ENCODE measurements around the gene C5. TPM values are rescaled to one million over a fixed set of nuclear protein-coding genes. Genes with fewer than 3 reads are reported as not detected.

The C5 gene
- total RNA-seq, 4 donors from 2014 or later = 5.2 to 7.2 (median 6.2) TPM

GRCh38 chr9:120913647-120914264, 136.3 kb downstream of the C5 start:
- TF ChIP-seq CTCF (IDR thresholded peaks at IDR 0.05) = no peak
- no peak for ATAC-seq (ENCODE audit: low FRiP score)
- DNase-seq (ENCODE audit: low spot score) = no peak

GRCh38 chr9:120912958-120913646, 137.0 kb downstream of the C5 start:
- DNase-seq (ENCODE audit: low spot score) (no peak), ATAC-seq (ENCODE audit: low FRiP score) (no peak)
- no peak for TF ChIP-seq CTCF (IDR thresholded peaks at IDR 0.05)

GRCh38 chr9:120911295-120911837, 138.7 kb downstream of the C5 start:
- no peak for TF ChIP-seq CTCF (IDR thresholded peaks at IDR 0.05)
- no peak for ATAC-seq (ENCODE audit: low FRiP score)
- no peak for DNase-seq (ENCODE audit: low spot score)

GRCh38 chr9:120910643-120911042, 139.4 kb downstream of the C5 start:
- no peak for TF ChIP-seq CTCF (IDR thresholded peaks at IDR 0.05)
- DNase-seq (ENCODE audit: low spot score) (no peak), ATAC-seq (ENCODE audit: low FRiP score) (no peak)

GRCh38 chr9:120909904-120910303, 140.2 kb downstream of the C5 start:
- ATAC-seq (ENCODE audit: low FRiP score) (no peak), DNase-seq (ENCODE audit: low spot score) (no peak)
- no peak for TF ChIP-seq CTCF (IDR thresholded peaks at IDR 0.05)

- ATAC-seq (ENCODE audit: low FRiP score) = no peak
- DNase-seq (ENCODE audit: low spot score) = no peak
- no peak for TF ChIP-seq CTCF (IDR thresholded peaks at IDR 0.05)
These were observed 144.5 kb downstream of the C5 start for GRCh38 chr9:120905315-120906164.

Data from omental fat pad (tissue), 4 donors.